Lower leg skin (tissue), 4 donors: ENCODE measurements around the gene GABRD. TPM values are rescaled to one million over a fixed set of nuclear protein-coding genes. Genes with fewer than 3 reads are reported as not detected.

ENCODE experiments used
- DNase-seq, 2 donors: peaks; one replicate each; pipeline ENCODE4 v3.0.0-alpha.2; 2019; ENCODE audit warnings: low spot score in 2 of 2
- H3K4me3 ChIP-seq: fragments of 200-600 bp; sonication (generic); 2 replicates; pipeline ENCODE4 v1.5.1; 2017; ENCODE audit warnings: mild to moderate bottlenecking, low read depth; ENCODE audit not compliant: poor library complexity, severe bottlenecking
- POLR2A ChIP-seq, 2 donors: fragments of 450-650 bp; IDR thresholded peaks; one replicate each; pipeline ENCODE4 v1.6.1; 2016 to 2017; ENCODE audit warnings: antibody characterized with exemption in 2 of 2, mild to moderate bottlenecking in 1 of 2, moderate library complexity in 1 of 2
- WGBS, 2 donors: methylation state at CpG; one replicate each; pipeline ENCODE4 v1.1.5; 2018; 5-methylcytosine and 5-hydroxymethylcytosine counted together
- intact Hi-C: fragments of 100-400 bp; cut with DNase I; formaldehyde crosslinking; loops from one replicate; pipeline ENCODE4 v1.15.0; 2023; ENCODE audit warnings: low total_unique reads
- total RNA-seq, 4 donors: library from RNA; depleted of rRNA; stranded (reverse); fragments of >200 nt; gene quantifications; one replicate each; pipeline ENCODE4 v1.1.0, GENCODE V29; 2016
- TF ChIP-seq, protein P1 (sequence below), 3 donors: fragments of 450-650 bp; IDR thresholded peaks; one replicate each; pipeline ENCODE4 v1.5.1; 2016; ENCODE audit warnings: antibody characterized with exemption in 3 of 3, mild to moderate bottlenecking in 3 of 3, moderate library complexity in 2 of 3

Gene GABRD
- 1 to 10 TPM in 3 of 4 donors, not detected in 1; 1.1 to 5.1 (median 2.0) TPM for total RNA-seq

GRCh38 chr1:2019172-2019543, at the start of gene GABRD:
GABRD (plus strand) TSS chr1:2019345; CDS start chr1:2019424, 79 bp downstream.
- WGBS, 2 donors = 0% methylated on average over 14 of the region's 60 CpGs; no CpG with 5 or more reads in 1 of the 2 donors
- intact Hi-C loops = no loop called here
- TF ChIP-seq, protein P1, sequence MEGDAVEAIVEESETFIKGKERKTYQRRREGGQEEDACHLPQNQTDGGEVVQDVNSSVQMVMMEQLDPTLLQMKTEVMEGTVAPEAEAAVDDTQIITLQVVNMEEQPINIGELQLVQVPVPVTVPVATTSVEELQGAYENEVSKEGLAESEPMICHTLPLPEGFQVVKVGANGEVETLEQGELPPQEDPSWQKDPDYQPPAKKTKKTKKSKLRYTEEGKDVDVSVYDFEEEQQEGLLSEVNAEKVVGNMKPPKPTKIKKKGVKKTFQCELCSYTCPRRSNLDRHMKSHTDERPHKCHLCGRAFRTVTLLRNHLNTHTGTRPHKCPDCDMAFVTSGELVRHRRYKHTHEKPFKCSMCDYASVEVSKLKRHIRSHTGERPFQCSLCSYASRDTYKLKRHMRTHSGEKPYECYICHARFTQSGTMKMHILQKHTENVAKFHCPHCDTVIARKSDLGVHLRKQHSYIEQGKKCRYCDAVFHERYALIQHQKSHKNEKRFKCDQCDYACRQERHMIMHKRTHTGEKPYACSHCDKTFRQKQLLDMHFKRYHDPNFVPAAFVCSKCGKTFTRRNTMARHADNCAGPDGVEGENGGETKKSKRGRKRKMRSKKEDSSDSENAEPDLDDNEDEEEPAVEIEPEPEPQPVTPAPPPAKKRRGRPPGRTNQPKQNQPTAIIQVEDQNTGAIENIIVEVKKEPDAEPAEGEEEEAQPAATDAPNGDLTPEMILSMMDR (IDR thresholded peaks at IDR 0.05) = no peak
- TF ChIP-seq POLR2A (IDR thresholded peaks at IDR 0.05) = no peak
- DNase-seq = no peak
- H3K4me3 ChIP-seq = no peak within 1 kb of the TSS

GRCh38 chr1:1969505-1969900, 49.6 kb upstream of the GABRD start:
- H3K4me3 ChIP-seq = no peak overlapping the region
- TF ChIP-seq POLR2A (IDR thresholded peaks at IDR 0.05) = no peak
- TF ChIP-seq, protein P1 (IDR thresholded peaks at IDR 0.05) = no peak
- intact Hi-C loops = no loop called here
- no peak for DNase-seq
- WGBS, 2 donors = 32 to 43% methylated on average over 10 of the region's 10 CpGs

- H3K4me3 ChIP-seq = no peak overlapping the region
- no peak for DNase-seq
- WGBS, 2 donors = 41 to 53% methylated on average over 23 to 29 of the region's 29 CpGs
- TF ChIP-seq, protein P1 (IDR thresholded peaks at IDR 0.05) = no peak
- intact Hi-C loops = no loop called here
Observed at GRCh38 chr1:1969953-1970716, 49.0 kb upstream of the GABRD start.

DNA sequence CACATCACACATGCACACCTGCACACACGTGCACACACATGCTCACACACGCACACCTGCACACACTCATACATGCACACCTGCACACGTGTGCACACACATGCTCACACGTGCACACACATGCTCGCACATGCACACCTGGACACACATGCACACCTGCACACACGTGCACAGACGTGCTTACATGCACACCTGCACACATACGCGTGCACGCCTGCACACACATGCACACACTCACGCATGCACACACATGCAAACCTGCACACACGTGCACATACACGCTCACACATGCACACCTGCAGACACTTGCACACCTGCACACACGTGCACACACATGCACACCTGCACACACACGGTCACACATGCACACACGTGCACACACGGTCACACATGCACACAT, 48.1 kb upstream of the GABRD start:
- no peak overlapping the region for H3K4me3 ChIP-seq
- intact Hi-C loops = no loop called here
- 87 to 91% methylated on average over 17 of the region's 17 CpGs for WGBS, 2 donors
- TF ChIP-seq, protein P1 (IDR thresholded peaks at IDR 0.05) = no peak
- no peak for TF ChIP-seq POLR2A (IDR thresholded peaks at IDR 0.05)
- no peak for DNase-seq

GRCh38 chr1:1971688-1972087, 47.5 kb upstream of the GABRD start:
- TF ChIP-seq, protein P1 (IDR thresholded peaks at IDR 0.05) = no peak
- TF ChIP-seq POLR2A (IDR thresholded peaks at IDR 0.05) = no peak
- WGBS, 2 donors = 90 to 93% methylated on average over 16 to 21 of the region's 21 CpGs

More at GRCh38 chr1:1971688-1972087, 47.5 kb upstream of the GABRD start:
- DNase-seq = no peak
- intact Hi-C loops = no loop called here
- no peak overlapping the region for H3K4me3 ChIP-seq
